Caco-2 (cell line): Measurements from ENCODE around the gene FOXL3. TPM values are rescaled to one million over a fixed set of nuclear protein-coding genes. Genes with fewer than 3 reads are reported as not detected.
"Not testable (repeated sequence)": the region's sequence is repeated elsewhere in the genome, so short reads cannot be mapped to it uniquely, and the experiment has no call there.

ENCODE experiments used
- BruUV-seq: library from RNA; stranded (reverse); fragments of 400-500 nt; replicated peaks from 2 replicates; lab custom pipeline; 2021; lab: Mats Ljungman, UMichigan
- CTCF ChIA-PET: fragments of 300-600 bp; sonication (Branson Sonifier 250); formaldehyde crosslinking; loops from one replicate; lab custom pipeline; 2022; ENCODE audit warnings: antibody characterized with exemption; lab: Charles Lee
- POLR2A ChIA-PET: fragments of 300-600 bp; sonication (Branson Sonifier 250); formaldehyde crosslinking; loops from one replicate; lab custom pipeline; 2022; ENCODE audit warnings: antibody characterized with exemption; lab: Charles Lee
- DNase-seq, 2 experiments: peaks; one replicate each; pipeline versions ENCODE4 v3.0.0 to v3.0.0-alpha.2; 2020 to 2022
- H3K27me3 ChIP-seq: replicated peaks from 2 replicates; pipeline ENCODE4 v1.6.0; 2011; ENCODE audit warnings: low read length; ENCODE audit not compliant: control insufficient read depth, insufficient read depth
- H3K36me3 ChIP-seq: 2 replicates; pipeline ENCODE4 v1.5.1; 2011; ENCODE audit warnings: low read length; ENCODE audit not compliant: control insufficient read depth, insufficient read depth
- H3K4me1 ChIP-seq: fragments of 250-450 bp; sonication (Bioruptor Pico); 2 replicates; pipeline ENCODE4 v1.5.1; 2020; ENCODE audit warnings: mild to moderate bottlenecking
- H3K4me3 ChIP-seq: 2 replicates; pipeline ENCODE4 v1.5.1; 2011; ENCODE audit warnings: low read depth, mild to moderate bottlenecking, control low read depth, low read length
- H3K9me3 ChIP-seq: fragments of 250-450 bp; sonication (Bioruptor Pico); 2 replicates; pipeline ENCODE4 v1.5.1; 2020; ENCODE audit warnings: mild to moderate bottlenecking, moderate library complexity
- H3K27ac Mint-ChIP-seq: one replicate; pipeline ENCODE4 v1.8.0; 2022; ENCODE audit warnings: mixed read lengths; ENCODE audit not compliant: unreplicated experiment
- H3K27me3 Mint-ChIP-seq: one replicate; pipeline ENCODE4 v1.8.0; 2022; ENCODE audit warnings: mixed read lengths; ENCODE audit not compliant: insufficient read depth, unreplicated experiment
- H3K36me3 Mint-ChIP-seq: one replicate; pipeline ENCODE4 v1.8.0; 2022; ENCODE audit warnings: mild to moderate bottlenecking, mixed read lengths; ENCODE audit not compliant: insufficient read depth, unreplicated experiment
- H3K4me1 Mint-ChIP-seq: one replicate; pipeline ENCODE4 v1.8.0; 2022; ENCODE audit warnings: low read depth, mixed read lengths; ENCODE audit not compliant: unreplicated experiment
- H3K4me3 Mint-ChIP-seq: one replicate; pipeline ENCODE4 v1.8.0; 2022; ENCODE audit warnings: mild to moderate bottlenecking, moderate library complexity, mixed read lengths; ENCODE audit not compliant: unreplicated experiment
- H3K9me3 Mint-ChIP-seq: one replicate; pipeline ENCODE4 v1.8.0; 2022; ENCODE audit warnings: mixed read lengths; ENCODE audit not compliant: unreplicated experiment
- CTCF ChIP-seq, 2 experiments: fragments of 200-600 bp in 1 of 2; IDR thresholded peaks; 1 replicate in 1 of 2; 2 replicates in 1 of 2; pipeline versions ENCODE4 v1.5.1 to v1.8.0; 2011 to 2022; ENCODE audit warnings: antibody characterized with exemption in 1 of 2, control low read depth in 1 of 2, inconsistent platforms in 1 of 2, low read depth in 1 of 2, low read length in 1 of 2, mild to moderate bottlenecking in 1 of 2, moderate library complexity in 1 of 2; ENCODE audit not compliant: insufficient read depth in 1 of 2, severe bottlenecking in 1 of 2, unreplicated experiment in 1 of 2
- intact Hi-C: fragments of 100-400 bp; cut with micrococcal nuclease; formaldehyde crosslinking; loops from one replicate; pipeline ENCODE4 v1.10.0; 2022; ENCODE audit not compliant: unreplicated experiment
- total RNA-seq: library from RNA; stranded (reverse); gene quantifications from 2 replicates; pipeline ENCODE4 v1.2.3, GENCODE V29; 2022

The FOXL3 gene
- total RNA-seq, 1 experiment from 2014 or later = not detected

- POLR2A ChIA-PET = no interaction called here
- Histone ChIP-seq H3K36me3 (no peaks in the 10 kb centered on the region), H3K4me1 (peaks cover 27% of the 10 kb centered on the region), H3K9me3 (no peaks in the 10 kb centered on the region), H3K27me3 (no peaks in the 10 kb centered on the region), H3K4me3 (no peak overlapping the region)
- no peaks in the 10 kb centered on the region for H3K36me3 Mint-ChIP-seq
- no TSS peak for BruUV-seq
- CTCF ChIA-PET = interaction anchor here (1.2 to 1.5 kb wide), 2 partner anchors 11 to 23 kb away, joined by 4 to 5 read pairs; no protein-coding TSS in a partner anchor
- peak overlapping the region; percentile 84 for H3K27ac Mint-ChIP-seq
- no peaks in the 10 kb centered on the region for H3K9me3 Mint-ChIP-seq
- no peak for TF ChIP-seq CTCF (IDR thresholded peaks at IDR 0.05; ENCODE audit: insufficient read depth in 1 of 2, low read depth in 1 of 2, low read length in 1 of 2, severe bottlenecking in 1 of 2, unreplicated experiment in 1 of 2)
- H3K27me3 Mint-ChIP-seq = no peaks in the 10 kb centered on the region
- H3K4me3 Mint-ChIP-seq = no peak overlapping the region
- H3K4me1 Mint-ChIP-seq = peaks cover 7% of the 10 kb centered on the region
- DNase-seq = no peak
- intact Hi-C loops = no loop called here
These were observed 5.5 kb downstream of the FOXL3 start for GRCh38 chr7:295155-296154.

- H3K4me1 Mint-ChIP-seq = peaks cover 7% of the 10 kb centered on the region
- H3K4me3 Mint-ChIP-seq = no peak overlapping the region
- no peak for TF ChIP-seq CTCF (IDR thresholded peaks at IDR 0.05; ENCODE audit: insufficient read depth in 1 of 2, low read depth in 1 of 2, low read length in 1 of 2, severe bottlenecking in 1 of 2, unreplicated experiment in 1 of 2)
- BruUV-seq = no TSS peak
- Histone ChIP-seq H3K27me3 (no peaks in the 10 kb centered on the region), H3K4me3 (no peak overlapping the region), H3K4me1 (peaks cover 27% of the 10 kb centered on the region), H3K9me3 (no peaks in the 10 kb centered on the region), H3K36me3 (no peaks in the 10 kb centered on the region)
- ChIA-PET POLR2A (no interaction called here), CTCF (no interaction called here)
- H3K27ac Mint-ChIP-seq = no peak overlapping the region
- intact Hi-C loops = no loop called here
- no peaks in the 10 kb centered on the region for H3K36me3 Mint-ChIP-seq
- H3K9me3 Mint-ChIP-seq = no peaks in the 10 kb centered on the region
- DNase-seq = no peak
- H3K27me3 Mint-ChIP-seq = no peaks in the 10 kb centered on the region
These were observed 6.5 kb downstream of the FOXL3 start for GRCh38 chr7:296373-296945.

GRCh38 chr7:297141-297540 is 7.2 kb downstream of the FOXL3 start:
- H3K4me3 Mint-ChIP-seq, POLR2A ChIA-PET, H3K9me3 ChIP-seq, H3K36me3 Mint-ChIP-seq, H3K27me3 ChIP-seq, H3K9me3 Mint-ChIP-seq, H3K4me3 ChIP-seq, H3K4me1 Mint-ChIP-seq, CTCF ChIA-PET, H3K27ac Mint-ChIP-seq, H3K36me3 ChIP-seq, intact Hi-C loops, BruUV-seq, H3K27me3 Mint-ChIP-seq: not testable (repeated sequence)
- peak in 1 of 2 experiments; percentile 25 for DNase-seq
- H3K4me1 ChIP-seq = peaks cover 22% of the 10 kb centered on the region
